Keratinocyte (primary cell): ENCODE results near the gene MYOZ2. TPM values are rescaled to one million over a fixed set of nuclear protein-coding genes. Genes with fewer than 3 reads are reported as not detected.

Experiments used
- DNase-seq: peaks from one replicate; pipeline ENCODE4 v3.0.0-alpha.2; 2011; ENCODE audit warnings: low read depth, missing footprints, low spot score
- FAIRE-seq: peaks from 2 replicates; lab custom pipeline; 2011; peaks lifted over from hg19 to GRCh38; lab: Jason Lieb, UNC
- H2AFZ ChIP-seq: 2 replicates; pipeline ENCODE4 v1.6.0; 2012; ENCODE audit warnings: low read length, control low read depth, inconsistent platforms; ENCODE audit not compliant: control insufficient read depth
- H3K27ac ChIP-seq: 2 replicates; pipeline ENCODE4 v1.5.1; 2011; ENCODE audit warnings: low read length; ENCODE audit not compliant: control insufficient read depth, insufficient read depth
- H3K27me3 ChIP-seq: 3 replicates; pipeline ENCODE4 v1.6.0; 2011; ENCODE audit warnings: low read length; ENCODE audit not compliant: control insufficient read depth, insufficient read depth; ENCODE audit errors: extremely low read depth
- H3K36me3 ChIP-seq, 2 experiments: 2 replicates in 1 of 2; 3 replicates in 1 of 2; pipeline ENCODE4 v1.5.1; 2011; ENCODE audit warnings: low read length in 2 of 2, mild to moderate bottlenecking in 1 of 2; ENCODE audit not compliant: control insufficient read depth in 2 of 2, insufficient read depth in 2 of 2; ENCODE audit errors: extremely low read depth in 1 of 2
- H3K4me1 ChIP-seq: 3 replicates; pipeline ENCODE4 v1.5.1; 2011; ENCODE audit warnings: low read length; ENCODE audit not compliant: control insufficient read depth, insufficient read depth; ENCODE audit errors: extremely low read depth
- H3K4me2 ChIP-seq: 3 replicates; pipeline ENCODE4 v1.6.0; 2011; ENCODE audit warnings: low read depth, low read length; ENCODE audit not compliant: control insufficient read depth, insufficient read depth; ENCODE audit errors: extremely low read depth
- H3K4me3 ChIP-seq, 3 experiments: fragments of 200-600 bp in 1 of 3; sonication (generic) in 1 of 3; 2 replicates in 2 of 3; 3 replicates in 1 of 3; pipeline ENCODE4 v1.5.1; 2011 to 2016; ENCODE audit warnings: low read length in 3 of 3, mild to moderate bottlenecking in 3 of 3, control low read depth in 2 of 3, inconsistent platforms in 1 of 3, low read depth in 1 of 3, mixed read lengths in 1 of 3, mixed run types in 1 of 3, moderate library complexity in 1 of 3; ENCODE audit not compliant: control insufficient read depth in 2 of 3, insufficient read depth in 2 of 3; ENCODE audit errors: extremely low read depth in 1 of 3
- H3K79me2 ChIP-seq: 2 replicates; pipeline ENCODE4 v1.6.0; 2012; ENCODE audit warnings: low read length; ENCODE audit not compliant: control insufficient read depth, insufficient read depth
- H3K9ac ChIP-seq: 3 replicates; pipeline ENCODE4 v1.6.0; 2011; ENCODE audit warnings: low read length; ENCODE audit not compliant: control insufficient read depth, insufficient read depth; ENCODE audit errors: extremely low read depth
- H3K9me1 ChIP-seq: 3 replicates; pipeline ENCODE4 v1.6.0; 2011; ENCODE audit warnings: low read length; ENCODE audit not compliant: control insufficient read depth, insufficient read depth; ENCODE audit errors: extremely low read depth
- H3K9me3 ChIP-seq: 2 replicates; pipeline ENCODE4 v1.5.1; 2012; ENCODE audit warnings: low read depth, low read length; ENCODE audit not compliant: control insufficient read depth
- H4K20me1 ChIP-seq: 3 replicates; pipeline ENCODE4 v1.6.0; 2011; ENCODE audit warnings: low read length; ENCODE audit not compliant: control insufficient read depth, insufficient read depth; ENCODE audit errors: extremely low read depth
- CTCF ChIP-seq, 3 experiments: IDR thresholded peaks in 1 of 3; conservative IDR thresholded peaks in 1 of 3; optimal IDR thresholded peaks in 1 of 3; 2 replicates in 2 of 3; 3 replicates in 1 of 3; pipeline versions ENCODE3 to v1.5.1; 2011; ENCODE audit warnings: low read length in 3 of 3, mild to moderate bottlenecking in 3 of 3, moderate library complexity in 2 of 3, control low read depth in 1 of 3, inconsistent platforms in 1 of 3; ENCODE audit not compliant: insufficient read depth in 2 of 3; ENCODE audit errors: extremely low read depth in 1 of 3
- EZH2 ChIP-seq: IDR thresholded peaks from one replicate; pipeline ENCODE4 v1.6.1; 2012; ENCODE audit warnings: inconsistent platforms, mild to moderate bottlenecking, low read length, moderate library complexity
- dilution Hi-C: fragments of 300-500 bp; cut with MboI; formaldehyde crosslinking; loops from one replicate; pipeline ENCODE4 v1.7.0; 2020; ENCODE audit warnings: low sequenced_read_pairs; ENCODE audit not compliant: extremely low pct_ligation_motif_present
- polyA plus RNA-seq, 5 experiments: library from polyadenylated mRNA; depleted of rRNA in 3 of 5; stranded (reverse) in 3 of 5; stranded (forward) in 1 of 5; unstranded in 1 of 5; fragments of >200 nt; gene quantifications; 1 replicate in 1 of 5; 2 replicates in 3 of 5; 3 replicates in 1 of 5; pipeline versions ENCODE4 v1.2.1 to v1.2.3, GENCODE V29; 2011 to 2012; ENCODE audit warnings: missing spikeins in 2 of 5, low read depth in 1 of 5, low replicate concordance in 1 of 5

Gene MYOZ2
- polyA plus RNA-seq, 1 donor (not counting 4 experiments of a cell fraction or from before 2014, with no cell fraction given), result not detected

- no peaks in the 10 kb centered on the region for H3K4me1 ChIP-seq
- no peak overlapping the region for H3K27ac ChIP-seq
- no peaks in the 10 kb centered on the region for H4K20me1 ChIP-seq
- H3K4me2 ChIP-seq, result no peak overlapping the region
- no peak for FAIRE-seq
- no peaks in the 10 kb centered on the region for H3K36me3 ChIP-seq
- no peaks in the 10 kb centered on the region for H3K9me1 ChIP-seq
- no peak overlapping the region for H3K4me3 ChIP-seq
- H2AFZ ChIP-seq, result no peak overlapping the region
- no peaks in the 10 kb centered on the region for H3K79me2 ChIP-seq
- TF ChIP-seq CTCF (optimal IDR thresholded peaks at IDR 0.05 in 1 of 3, IDR thresholded peaks at IDR 0.05 in 1 of 3, conservative IDR thresholded peaks at IDR 0.05 in 1 of 3; ENCODE audit: extremely low read depth in 1 of 3, insufficient read depth in 2 of 3, low read length in 3 of 3), result no peak
- no peak for TF ChIP-seq EZH2
- no peaks in the 10 kb centered on the region for H3K27me3 ChIP-seq
- no peak for DNase-seq
- H3K9ac ChIP-seq, result no peak overlapping the region
- H3K9me3 ChIP-seq, result no peaks in the 10 kb centered on the region
- dilution Hi-C loops, result no loop called here
These were observed 54.7 kb downstream of the MYOZ2 start for GRCh38 chr4:119190354-119190753.

GRCh38 chr4:119191505-119191904 lies 55.9 kb downstream of the MYOZ2 start:
- Histone ChIP-seq H2AFZ (no peak overlapping the region), H3K36me3 (no peaks in the 10 kb centered on the region), H3K4me1 (no peaks in the 10 kb centered on the region), H3K9ac (no peak overlapping the region), H3K4me3 (no peak overlapping the region), H4K20me1 (no peaks in the 10 kb centered on the region), H3K27me3 (no peaks in the 10 kb centered on the region), H3K9me3 (no peaks in the 10 kb centered on the region), H3K27ac (no peak overlapping the region), H3K4me2 (no peak overlapping the region), H3K9me1 (no peaks in the 10 kb centered on the region), H3K79me2 (no peaks in the 10 kb centered on the region)
- DNase-seq (no peak), FAIRE-seq (no peak)
- TF ChIP-seq CTCF (optimal IDR thresholded peaks at IDR 0.05 in 1 of 3, IDR thresholded peaks at IDR 0.05 in 1 of 3, conservative IDR thresholded peaks at IDR 0.05 in 1 of 3; ENCODE audit: extremely low read depth in 1 of 3, insufficient read depth in 2 of 3, low read length in 3 of 3), result no peak
- dilution Hi-C loops, result no loop called here
